ENCODE measurements around the gene ILRUN. TPM values are rescaled to one million over a fixed set of nuclear protein-coding genes. Genes with fewer than 3 reads are reported as not detected.
"Not testable (repeated sequence)": the region's sequence is repeated elsewhere in the genome, so short reads cannot be mapped to it uniquely, and the experiment has no call there.

Gene ILRUN
- total RNA-seq = 43.2 TPM

DNA sequence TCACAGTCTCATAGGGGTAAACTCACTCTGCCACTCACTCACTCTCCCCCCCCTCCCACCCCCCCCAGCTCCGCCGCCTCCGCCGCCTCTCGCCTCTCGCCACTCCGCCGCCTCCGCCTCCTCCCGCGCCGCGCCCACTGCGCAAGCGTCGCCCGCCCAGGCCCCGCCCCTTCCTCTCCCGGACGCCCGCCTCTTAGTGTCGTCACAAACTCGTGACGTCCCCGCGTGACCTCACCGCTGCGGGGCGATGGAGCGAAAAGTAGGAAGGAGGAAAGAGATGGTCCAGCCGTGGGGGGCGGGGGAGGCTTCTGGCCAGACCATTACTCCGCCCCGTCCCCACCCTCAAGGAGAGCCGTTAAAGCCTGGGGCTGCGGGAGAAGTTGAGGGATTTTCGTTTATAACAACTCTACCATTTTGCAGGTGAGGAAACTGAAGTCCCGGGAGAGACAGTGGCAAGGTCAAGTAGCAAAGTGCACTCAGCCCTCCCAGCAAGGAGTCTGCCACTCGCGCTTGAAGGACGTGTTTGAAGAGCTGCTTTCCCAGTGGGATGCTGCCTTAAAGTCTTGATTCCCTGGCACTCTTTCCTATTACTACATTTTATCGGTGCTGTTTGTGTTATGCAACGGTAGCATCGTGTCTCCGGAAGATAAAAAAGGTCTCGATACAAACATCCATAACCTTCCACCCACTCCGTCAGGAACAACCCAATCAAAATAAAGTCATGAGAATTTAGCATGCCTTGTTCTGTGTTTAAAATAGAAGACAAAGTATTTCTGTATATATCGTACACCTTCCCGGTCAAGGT is at the start of gene ILRUN:
Gene ILRUN, minus strand, starts transcription at position 29 of the 805 bp plus-strand sequence. CDS start 164 bp downstream, outside the sequence.
- Histone ChIP-seq H3K4me1 (ENCODE audit: insufficient read depth, low read length) (peaks cover 37% of the 10 kb centered on the region), H3K27me3 (ENCODE audit: insufficient read depth, low read length) (no peaks in the 10 kb centered on the region), H3K9me3 (ENCODE audit: low read depth, low read length) (no peaks in the 10 kb centered on the region), H3K4me3 (ENCODE audit: low read length) (peak within 1 kb of the TSS; percentile 90)

DNA sequence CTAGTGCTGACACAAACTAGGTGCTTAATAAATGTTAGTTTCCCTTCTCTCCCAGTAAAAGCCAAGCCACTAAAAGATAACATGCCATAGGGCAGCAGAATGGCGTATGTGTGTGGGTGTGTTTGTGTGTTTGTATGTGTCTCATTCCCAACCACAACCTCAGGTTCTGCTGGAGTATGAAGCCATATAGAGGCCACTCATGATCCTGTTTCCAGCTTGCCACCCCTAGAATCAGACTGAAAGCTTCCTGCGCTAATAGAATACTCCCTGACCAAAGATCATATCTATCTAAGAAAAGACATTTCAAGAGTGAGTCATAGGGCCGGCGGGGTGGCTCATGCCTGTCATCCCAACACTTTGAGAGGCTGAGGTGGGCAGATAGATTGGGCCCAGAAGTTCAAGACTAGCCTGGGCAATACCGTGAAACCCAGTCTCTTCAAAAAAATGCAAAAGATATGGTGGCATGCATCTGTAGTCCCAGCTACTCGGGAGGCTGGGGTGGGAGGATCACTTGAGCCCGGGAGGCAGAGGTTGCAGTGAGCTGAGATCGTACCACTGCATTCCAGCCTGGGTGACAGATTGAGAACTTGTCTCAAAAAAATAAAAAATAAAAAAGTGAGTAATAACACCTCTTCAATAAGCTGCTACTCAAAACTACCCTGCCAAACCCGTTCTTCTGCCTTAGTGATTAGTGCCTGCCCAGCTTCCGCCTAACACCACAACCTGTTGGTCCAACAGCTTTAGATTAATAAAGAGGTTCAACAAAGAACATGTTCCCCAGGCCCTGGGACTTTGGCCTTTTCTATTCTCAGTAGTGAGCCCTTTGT is 48.9 kb upstream of the ILRUN start:
- H3K4me1 ChIP-seq (ENCODE audit: insufficient read depth, low read length) = no peaks in the 10 kb centered on the region
- H3K9me3 ChIP-seq (ENCODE audit: low read depth, low read length) = no peaks in the 10 kb centered on the region
- no peak overlapping the region for H3K4me3 ChIP-seq (ENCODE audit: low read length)
- H3K27me3 ChIP-seq (ENCODE audit: insufficient read depth, low read length) = no peaks in the 10 kb centered on the region

DNA sequence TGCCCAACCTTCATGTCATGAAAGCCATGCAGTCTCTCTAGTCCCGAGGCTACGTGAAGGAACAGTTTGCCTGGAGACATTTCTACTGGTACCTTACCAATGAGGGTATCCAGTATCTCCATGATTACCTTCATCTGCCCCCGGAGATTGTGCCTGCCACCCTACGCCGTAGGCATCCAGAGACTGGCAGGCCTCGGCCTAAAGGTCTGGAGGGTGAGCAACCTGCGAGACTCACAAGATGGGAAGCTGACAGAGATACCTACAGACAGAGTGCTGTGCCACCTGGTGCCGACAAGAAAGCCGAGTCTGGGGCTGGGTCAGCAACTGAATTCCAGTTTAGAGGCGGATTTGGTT is 47.7 kb upstream of the ILRUN start:
- H3K9me3 ChIP-seq (ENCODE audit: low read depth, low read length); H3K4me1 ChIP-seq (ENCODE audit: insufficient read depth, low read length); H3K27me3 ChIP-seq (ENCODE audit: insufficient read depth, low read length); H3K4me3 ChIP-seq (ENCODE audit: low read length): not testable (repeated sequence)

DNA sequence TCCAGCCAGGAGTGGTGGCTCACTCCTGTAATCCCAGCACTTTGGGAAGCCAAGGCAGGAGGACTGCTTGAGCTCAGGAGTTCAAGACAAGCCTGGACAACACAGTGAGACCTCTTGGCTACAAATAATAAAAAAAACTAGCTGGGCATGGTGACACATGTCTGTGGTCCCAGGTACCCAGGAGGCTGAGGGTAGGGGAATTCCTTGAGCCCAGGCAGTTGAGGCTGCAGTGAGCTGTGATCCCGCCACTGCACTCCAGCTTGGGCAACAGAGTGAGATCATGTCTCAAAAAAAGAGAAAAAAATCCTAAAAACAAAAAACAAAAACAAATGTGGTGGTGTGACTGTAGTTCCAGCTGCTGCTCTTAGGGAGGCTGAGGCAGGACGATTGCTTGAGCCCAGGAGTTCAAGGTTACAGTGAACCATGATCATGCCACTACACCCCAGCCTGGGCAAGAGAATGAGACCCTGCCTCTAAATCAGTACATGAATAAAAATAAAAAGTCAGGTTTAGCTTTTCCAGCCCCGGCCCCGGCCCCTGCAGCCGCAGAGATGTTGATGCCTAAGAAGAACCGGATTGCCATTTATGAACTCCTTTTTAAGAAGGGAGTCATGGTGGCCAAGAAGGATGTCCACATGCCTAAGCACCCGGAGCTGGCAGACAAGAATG is 47.2 kb upstream of the ILRUN start:
- no peaks in the 10 kb centered on the region for H3K27me3 ChIP-seq (ENCODE audit: insufficient read depth, low read length)
- no peak overlapping the region for H3K4me3 ChIP-seq (ENCODE audit: low read length)
- H3K9me3 ChIP-seq (ENCODE audit: low read depth, low read length) = no peaks in the 10 kb centered on the region
- no peaks in the 10 kb centered on the region for H3K4me1 ChIP-seq (ENCODE audit: insufficient read depth, low read length)

DNA sequence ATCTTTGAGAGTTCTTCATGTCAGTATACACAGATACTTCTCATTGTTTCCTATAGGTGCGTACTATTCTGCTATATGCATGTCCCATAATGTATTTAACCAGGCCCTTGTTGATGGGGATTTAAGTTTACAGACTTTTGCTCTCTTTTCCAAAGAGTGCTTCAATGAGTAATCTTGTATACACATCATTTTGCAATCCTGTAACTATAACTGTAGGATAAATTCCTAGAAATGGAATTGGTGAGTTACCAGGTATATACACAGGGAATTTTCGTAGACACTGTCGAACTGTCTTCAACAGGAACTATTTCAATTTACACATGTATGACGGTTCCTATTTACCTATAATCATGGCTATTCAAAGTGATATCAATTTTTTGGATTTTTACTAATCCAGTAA is 45.5 kb upstream of the ILRUN start:
- H3K9me3 ChIP-seq (ENCODE audit: low read depth, low read length) = no peaks in the 10 kb centered on the region
- no peaks in the 10 kb centered on the region for H3K4me1 ChIP-seq (ENCODE audit: insufficient read depth, low read length)
- no peaks in the 10 kb centered on the region for H3K27me3 ChIP-seq (ENCODE audit: insufficient read depth, low read length)
- no peak overlapping the region for H3K4me3 ChIP-seq (ENCODE audit: low read length)

DNA sequence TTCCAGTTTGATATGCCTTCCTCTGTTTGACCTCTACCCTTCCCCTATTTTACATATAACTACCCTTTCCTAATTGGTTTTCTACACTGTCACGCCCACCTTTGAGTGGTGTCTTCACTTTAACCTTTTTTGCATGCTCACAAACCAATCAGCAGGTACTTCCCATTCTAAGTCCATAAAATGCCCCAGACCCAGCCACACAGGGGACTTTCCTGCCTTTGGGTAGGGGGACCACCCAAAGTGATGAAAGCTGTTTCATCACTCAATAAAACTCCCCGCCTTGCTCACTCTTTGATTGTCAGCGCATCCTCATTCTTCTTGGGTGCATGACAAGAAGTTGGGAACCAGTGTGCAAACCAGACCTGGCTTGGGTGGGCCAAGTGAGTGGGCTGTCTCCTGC is 40.3 kb upstream of the ILRUN start:
- Histone ChIP-seq H3K4me1 (ENCODE audit: insufficient read depth, low read length) (no peaks in the 10 kb centered on the region), H3K4me3 (ENCODE audit: low read length) (no peak overlapping the region)

DNA sequence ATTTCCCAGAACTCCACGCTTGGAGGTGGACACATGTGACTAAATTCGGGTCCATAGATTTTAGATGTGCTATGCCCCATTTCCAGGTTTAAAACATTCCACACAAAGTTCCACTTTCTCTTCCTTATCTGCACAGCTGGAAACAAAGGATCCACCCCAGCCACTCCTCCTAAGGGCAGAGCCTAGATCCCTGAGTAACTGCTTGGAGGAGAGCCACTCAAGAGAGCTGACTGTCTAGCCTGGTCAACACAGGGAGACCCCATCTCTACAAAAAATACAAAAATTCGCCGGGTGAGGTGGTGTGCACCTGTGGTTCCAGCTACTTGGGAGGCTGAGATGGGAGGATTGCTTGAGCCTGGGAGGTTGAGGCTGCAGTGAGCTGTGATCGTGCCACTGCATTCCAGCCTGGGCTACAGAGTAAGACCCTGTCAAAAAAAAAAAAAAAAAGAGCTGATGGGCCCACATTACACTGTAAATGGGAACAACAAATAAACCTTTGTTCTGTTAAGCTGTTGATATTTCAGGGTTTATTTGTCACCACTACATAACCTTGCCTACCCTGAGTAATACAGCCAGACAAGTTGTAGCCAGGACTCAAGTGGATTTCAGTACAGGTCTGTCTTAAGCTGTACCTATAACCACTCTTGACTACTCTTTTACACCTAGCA is 35.0 kb upstream of the ILRUN start:
- Histone ChIP-seq H3K27me3 (ENCODE audit: insufficient read depth, low read length) (no peaks in the 10 kb centered on the region), H3K4me3 (ENCODE audit: low read length) (no peak overlapping the region), H3K4me1 (ENCODE audit: insufficient read depth, low read length) (no peaks in the 10 kb centered on the region), H3K9me3 (ENCODE audit: low read depth, low read length) (no peaks in the 10 kb centered on the region)

More for the DNA sequence above, 40.3 kb upstream of the ILRUN start:
- H3K27me3 ChIP-seq (ENCODE audit: insufficient read depth, low read length) = no peaks in the 10 kb centered on the region
- no peaks in the 10 kb centered on the region for H3K9me3 ChIP-seq (ENCODE audit: low read depth, low read length)

DNA sequence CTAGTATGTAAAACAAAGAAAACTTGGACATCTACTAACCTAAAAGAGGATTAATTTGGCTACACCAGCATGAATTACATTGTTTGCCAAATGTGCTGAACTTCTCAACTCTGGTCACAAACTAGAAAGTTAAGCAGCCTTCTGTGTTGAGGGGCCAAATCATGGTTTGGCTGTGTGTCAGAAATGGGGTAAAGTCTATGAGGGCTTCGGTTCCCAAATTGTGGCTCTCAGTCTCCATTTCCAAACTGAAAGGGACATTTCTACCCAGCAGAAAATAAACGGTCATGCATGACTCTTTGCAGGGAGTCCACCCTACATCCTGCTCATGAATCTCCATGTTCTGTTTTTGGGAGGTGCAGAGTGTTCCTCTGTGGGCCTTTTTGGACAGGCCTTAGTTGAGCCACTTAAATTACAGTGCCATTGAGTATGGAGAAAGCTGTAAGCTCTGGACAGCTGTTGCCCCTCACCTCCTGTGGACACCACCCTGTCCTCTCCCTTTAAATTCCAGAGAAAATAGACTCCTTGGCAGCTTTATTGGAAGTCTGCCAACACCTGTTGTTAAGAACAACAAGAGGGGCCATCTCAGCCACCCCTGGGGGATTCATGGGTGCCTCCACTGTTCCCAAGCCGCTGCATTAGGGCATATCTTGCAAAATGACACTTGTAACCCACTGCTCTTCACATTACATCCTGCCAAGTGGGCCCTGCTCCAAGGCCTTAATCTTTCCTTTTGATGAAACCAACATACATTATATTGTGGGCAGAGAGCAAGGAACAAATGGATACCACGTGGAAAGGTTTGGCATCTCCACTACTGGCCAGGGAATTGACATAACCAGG is 33.3 kb upstream of the ILRUN start:
- no peaks in the 10 kb centered on the region for H3K9me3 ChIP-seq (ENCODE audit: low read depth, low read length)
- H3K4me1 ChIP-seq (ENCODE audit: insufficient read depth, low read length) = no peaks in the 10 kb centered on the region
- no peak overlapping the region for H3K4me3 ChIP-seq (ENCODE audit: low read length)
- H3K27me3 ChIP-seq (ENCODE audit: insufficient read depth, low read length) = no peaks in the 10 kb centered on the region

DNA sequence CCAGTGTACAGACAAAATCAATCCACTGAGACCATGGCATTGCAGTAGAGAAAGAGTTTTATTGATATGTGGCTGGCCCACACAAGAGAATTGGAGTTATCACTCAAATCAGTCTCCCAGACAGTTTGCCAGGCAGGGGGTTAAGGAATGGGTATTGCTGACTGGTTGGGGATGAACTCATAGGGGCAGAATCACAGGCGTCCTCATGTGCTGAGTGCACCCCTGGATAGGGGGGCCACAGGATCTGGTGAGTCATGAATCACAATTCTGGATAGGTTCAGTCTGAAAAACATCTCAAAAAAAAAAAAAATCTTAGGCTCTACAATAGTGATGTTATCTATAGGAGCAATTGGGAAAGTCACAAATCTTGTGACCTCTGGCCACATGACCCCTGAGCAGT is 29.5 kb upstream of the ILRUN start:
- no peaks in the 10 kb centered on the region for H3K4me1 ChIP-seq (ENCODE audit: insufficient read depth, low read length)
- H3K27me3 ChIP-seq (ENCODE audit: insufficient read depth, low read length) = no peaks in the 10 kb centered on the region
- H3K4me3 ChIP-seq (ENCODE audit: low read length) = no peak overlapping the region
- H3K9me3 ChIP-seq (ENCODE audit: low read depth, low read length) = no peaks in the 10 kb centered on the region

DNA sequence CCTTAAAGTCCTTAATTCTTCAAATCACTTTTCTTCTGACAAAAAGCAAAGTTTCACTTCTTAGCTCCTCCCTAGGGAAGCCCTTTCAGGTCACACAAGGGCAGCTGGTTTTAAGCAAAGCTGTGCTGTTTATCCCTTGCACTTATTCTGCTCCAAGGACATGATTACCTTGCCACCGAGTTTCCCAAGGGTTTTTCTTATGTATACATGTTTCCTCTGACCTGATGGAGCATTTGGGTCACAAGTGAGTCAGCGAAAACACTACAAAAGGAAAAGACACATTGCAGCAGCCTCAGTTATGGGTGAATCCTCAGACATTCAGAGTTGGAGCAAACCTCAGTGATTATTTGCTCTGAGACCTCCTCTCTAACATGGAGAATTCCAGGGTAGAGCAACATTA is 26.6 kb upstream of the ILRUN start:
- Histone ChIP-seq H3K9me3 (ENCODE audit: low read depth, low read length) (no peaks in the 10 kb centered on the region), H3K4me3 (ENCODE audit: low read length) (no peak overlapping the region), H3K4me1 (ENCODE audit: insufficient read depth, low read length) (no peaks in the 10 kb centered on the region), H3K27me3 (ENCODE audit: insufficient read depth, low read length) (no peaks in the 10 kb centered on the region)

DNA sequence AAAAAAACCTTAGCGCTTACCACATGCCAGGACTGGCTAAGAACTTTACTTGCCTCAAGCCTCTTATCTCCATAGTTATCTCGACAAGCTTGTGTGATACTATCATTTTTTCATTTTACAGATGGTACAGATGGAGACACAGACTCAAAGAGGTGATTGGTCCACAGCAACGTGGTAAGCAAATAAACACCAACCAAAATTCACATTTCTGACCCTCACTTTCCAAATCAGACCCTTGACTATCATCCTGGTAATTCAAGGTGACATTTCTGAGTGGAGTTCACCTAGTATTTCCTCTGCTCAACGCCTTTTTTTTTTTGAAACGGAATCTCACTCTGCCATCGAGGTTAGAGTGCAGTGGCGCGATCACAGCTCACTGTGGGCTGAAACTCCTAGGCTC is 25.9 kb upstream of the ILRUN start:
- Histone ChIP-seq H3K4me1 (ENCODE audit: insufficient read depth, low read length) (no peaks in the 10 kb centered on the region), H3K9me3 (ENCODE audit: low read depth, low read length) (no peaks in the 10 kb centered on the region), H3K27me3 (ENCODE audit: insufficient read depth, low read length) (no peaks in the 10 kb centered on the region), H3K4me3 (ENCODE audit: low read length) (no peak overlapping the region)

DNA sequence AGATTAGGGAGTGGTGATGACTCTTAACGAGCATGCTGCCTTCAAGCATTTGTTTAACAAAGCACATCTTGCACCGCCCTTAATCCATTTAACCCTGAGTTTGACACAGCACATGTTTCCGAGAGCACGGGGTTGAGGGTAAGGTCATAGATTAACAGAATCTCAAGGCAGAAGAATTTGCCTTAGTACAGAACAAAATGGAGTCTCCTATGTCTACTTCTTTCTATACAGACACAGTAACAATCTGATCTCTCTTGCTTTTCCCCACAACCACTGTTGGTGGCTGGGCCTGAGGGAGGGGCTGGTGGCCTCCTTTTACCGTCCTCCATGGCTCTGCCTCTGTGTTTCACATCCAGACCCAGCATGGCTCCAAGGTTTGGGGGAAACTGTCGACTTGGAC is 23.6 kb upstream of the ILRUN start:
- not testable (repeated sequence) for H3K9me3 ChIP-seq (ENCODE audit: low read depth, low read length); H3K4me1 ChIP-seq (ENCODE audit: insufficient read depth, low read length); H3K4me3 ChIP-seq (ENCODE audit: low read length); H3K27me3 ChIP-seq (ENCODE audit: insufficient read depth, low read length)

DNA sequence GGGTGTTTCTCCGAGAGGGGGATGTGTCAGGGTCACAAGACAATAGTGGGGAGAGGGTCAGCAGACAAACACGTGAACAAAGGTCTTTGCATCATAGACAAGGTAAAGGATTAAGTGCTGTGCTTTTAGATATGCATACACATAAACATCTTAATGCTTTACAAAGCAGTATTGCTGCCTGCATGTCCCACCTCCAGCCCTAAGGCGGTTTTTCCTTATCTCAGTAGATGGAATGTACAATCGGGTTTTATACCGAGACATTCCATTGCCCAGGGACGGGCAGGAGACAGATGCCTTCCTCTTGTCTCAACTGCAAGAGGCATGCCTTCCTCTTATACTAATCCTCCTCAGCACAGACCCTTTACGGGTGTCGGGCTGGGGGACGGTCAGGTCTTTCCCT is 23.1 kb upstream of the ILRUN start:
- H3K4me3 ChIP-seq (ENCODE audit: low read length); H3K4me1 ChIP-seq (ENCODE audit: insufficient read depth, low read length); H3K27me3 ChIP-seq (ENCODE audit: insufficient read depth, low read length); H3K9me3 ChIP-seq (ENCODE audit: low read depth, low read length): not testable (repeated sequence)

DNA sequence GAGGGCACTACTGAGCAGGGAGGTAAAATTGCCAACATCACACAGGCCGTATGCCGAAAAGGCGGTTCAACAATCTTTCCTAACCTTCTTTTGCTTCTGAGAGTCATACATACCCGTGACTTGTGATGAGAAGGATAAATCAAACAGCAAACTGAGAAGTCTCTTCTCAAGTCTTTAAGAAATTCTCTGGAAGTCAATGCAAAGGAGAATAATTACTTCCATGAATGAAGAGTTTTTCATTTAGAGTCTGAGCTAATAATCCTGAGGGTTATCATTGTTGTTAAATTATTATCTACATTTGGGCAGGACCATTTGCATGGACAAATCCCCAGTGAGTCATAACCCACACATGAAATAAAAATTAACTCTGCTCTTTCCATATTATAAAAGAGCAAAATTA is 22.4 kb upstream of the ILRUN start:
- Histone ChIP-seq H3K9me3 (ENCODE audit: low read depth, low read length) (no peaks in the 10 kb centered on the region), H3K27me3 (ENCODE audit: insufficient read depth, low read length) (no peaks in the 10 kb centered on the region), H3K4me3 (ENCODE audit: low read length) (no peak overlapping the region), H3K4me1 (ENCODE audit: insufficient read depth, low read length) (no peaks in the 10 kb centered on the region)
